ENCODE data around the gene OPRPN. TPM values are rescaled to one million over a fixed set of nuclear protein-coding genes. Genes with fewer than 3 reads are reported as not detected.

The OPRPN gene, protein sequence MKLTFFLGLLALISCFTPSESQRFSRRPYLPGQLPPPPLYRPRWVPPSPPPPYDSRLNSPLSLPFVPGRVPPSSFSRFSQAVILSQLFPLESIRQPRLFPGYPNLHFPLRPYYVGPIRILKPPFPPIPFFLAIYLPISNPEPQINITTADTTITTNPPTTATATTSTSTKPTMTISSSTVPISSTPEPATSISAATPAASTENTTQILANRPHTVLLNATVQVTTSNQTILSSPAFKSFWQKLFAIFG
- not detected for total RNA-seq
- not detected for total RNA-seq (2013)

DNA sequence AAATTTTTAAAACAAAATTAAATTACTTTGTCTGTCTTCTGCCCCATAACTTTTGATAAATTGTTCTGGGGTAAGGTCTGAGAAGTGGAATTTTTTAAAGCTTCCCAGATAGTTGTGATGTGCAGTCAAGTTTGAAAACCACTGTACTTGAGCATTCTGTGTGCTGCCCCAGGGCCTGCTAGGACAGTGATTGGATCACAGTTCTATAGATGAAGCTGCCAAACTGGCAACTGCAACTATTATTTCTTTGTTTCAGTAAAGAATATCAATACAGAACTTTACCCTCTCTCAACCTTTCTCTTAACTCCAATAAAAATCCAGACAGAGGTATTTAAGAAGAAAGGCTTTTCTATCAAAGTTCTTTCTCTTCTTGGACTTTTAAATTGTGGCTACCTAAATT is at the start of gene OPRPN:
Gene OPRPN (plus strand): TSS at position 361 of the 400 bp plus-strand sequence. CDS start 1,346 bp downstream, outside the sequence.
- Histone ChIP-seq H3K9me3 (ENCODE audit: control insufficient read depth, insufficient read depth, low read length) (no peaks in the 10 kb centered on the region), H3K27me3 (ENCODE audit: control insufficient read depth, insufficient read depth, low read length) (no peaks in the 10 kb centered on the region), H3K4me3 (ENCODE audit: low read length) (no peak within 1 kb of the TSS), H3K27ac (ENCODE audit: low read length) (no peak within 1 kb of the TSS), H3K36me3 (ENCODE audit: control insufficient read depth, insufficient read depth, low read length) (no peaks in the 10 kb centered on the region), H3K4me1 (ENCODE audit: control insufficient read depth, insufficient read depth, low read length) (no peaks in the 10 kb centered on the region)
- TF ChIP-seq, protein P1, sequence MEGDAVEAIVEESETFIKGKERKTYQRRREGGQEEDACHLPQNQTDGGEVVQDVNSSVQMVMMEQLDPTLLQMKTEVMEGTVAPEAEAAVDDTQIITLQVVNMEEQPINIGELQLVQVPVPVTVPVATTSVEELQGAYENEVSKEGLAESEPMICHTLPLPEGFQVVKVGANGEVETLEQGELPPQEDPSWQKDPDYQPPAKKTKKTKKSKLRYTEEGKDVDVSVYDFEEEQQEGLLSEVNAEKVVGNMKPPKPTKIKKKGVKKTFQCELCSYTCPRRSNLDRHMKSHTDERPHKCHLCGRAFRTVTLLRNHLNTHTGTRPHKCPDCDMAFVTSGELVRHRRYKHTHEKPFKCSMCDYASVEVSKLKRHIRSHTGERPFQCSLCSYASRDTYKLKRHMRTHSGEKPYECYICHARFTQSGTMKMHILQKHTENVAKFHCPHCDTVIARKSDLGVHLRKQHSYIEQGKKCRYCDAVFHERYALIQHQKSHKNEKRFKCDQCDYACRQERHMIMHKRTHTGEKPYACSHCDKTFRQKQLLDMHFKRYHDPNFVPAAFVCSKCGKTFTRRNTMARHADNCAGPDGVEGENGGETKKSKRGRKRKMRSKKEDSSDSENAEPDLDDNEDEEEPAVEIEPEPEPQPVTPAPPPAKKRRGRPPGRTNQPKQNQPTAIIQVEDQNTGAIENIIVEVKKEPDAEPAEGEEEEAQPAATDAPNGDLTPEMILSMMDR (IDR thresholded peaks at IDR 0.05) = no peak
- no peaks in the 10 kb centered on the region for H3K9me3 Mint-ChIP-seq
- intact Hi-C loops (cut with micrococcal nuclease) = no loop called here
- no peak within 1 kb of the TSS for H3K4me3 Mint-ChIP-seq
- no peak for ATAC-seq
- no peaks in the 10 kb centered on the region for H3K27me3 Mint-ChIP-seq (ENCODE audit: low read depth in 2 of 2)
- DNase-seq = no peak
- H3K4me1 Mint-ChIP-seq = no peaks in the 10 kb centered on the region
- H3K27ac Mint-ChIP-seq = no peak within 1 kb of the TSS
- H3K36me3 Mint-ChIP-seq = no peaks in the 10 kb centered on the region

DNA sequence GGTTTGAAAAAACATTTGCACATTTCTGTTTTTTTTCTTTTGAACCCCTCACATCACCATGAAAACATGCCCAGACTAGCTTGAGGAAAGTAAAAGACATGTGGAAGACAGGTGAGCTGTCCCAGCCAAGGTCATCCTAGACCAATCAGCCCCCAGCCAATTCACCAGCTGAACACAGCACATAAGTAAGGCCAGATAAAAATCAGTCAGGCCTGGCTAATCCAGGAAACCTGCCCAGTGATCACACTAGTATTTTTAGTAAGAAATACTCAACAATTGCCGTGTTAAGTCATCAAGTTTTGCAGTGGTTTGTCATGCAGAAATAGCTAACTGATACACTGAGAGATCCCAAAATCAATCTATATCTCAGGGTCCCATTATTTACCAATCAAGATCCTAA is 41.6 kb upstream of the OPRPN start:
- H3K27me3 Mint-ChIP-seq (ENCODE audit: low read depth in 2 of 2) = no peaks in the 10 kb centered on the region
- TF ChIP-seq, protein P1 (IDR thresholded peaks at IDR 0.05) = no peak
- no peak overlapping the region for H3K27ac Mint-ChIP-seq
- ATAC-seq = no peak
- no peak overlapping the region for H3K27ac ChIP-seq (ENCODE audit: low read length)
- H3K4me3 Mint-ChIP-seq = no peak overlapping the region
- 69% methylated on average over 1 of the region's 1 CpG for WGBS (ENCODE audit: insufficient coverage)
- no peaks in the 10 kb centered on the region for H3K4me1 Mint-ChIP-seq
- no peaks in the 10 kb centered on the region for H3K36me3 ChIP-seq (ENCODE audit: control insufficient read depth, insufficient read depth, low read length)
- no peaks in the 10 kb centered on the region for H3K4me1 ChIP-seq (ENCODE audit: control insufficient read depth, insufficient read depth, low read length)
- no peaks in the 10 kb centered on the region for H3K27me3 ChIP-seq (ENCODE audit: control insufficient read depth, insufficient read depth, low read length)
- DNase-seq = no peak
- no peak overlapping the region for H3K4me3 ChIP-seq (ENCODE audit: low read length)
- H3K9me3 Mint-ChIP-seq = peaks cover 0 to 3% of the 10 kb centered on the region in 2 donors
- intact Hi-C loops (cut with micrococcal nuclease) = no loop called here
- H3K36me3 Mint-ChIP-seq = no peaks in the 10 kb centered on the region
- H3K9me3 ChIP-seq (ENCODE audit: control insufficient read depth, insufficient read depth, low read length) = no peaks in the 10 kb centered on the region

DNA sequence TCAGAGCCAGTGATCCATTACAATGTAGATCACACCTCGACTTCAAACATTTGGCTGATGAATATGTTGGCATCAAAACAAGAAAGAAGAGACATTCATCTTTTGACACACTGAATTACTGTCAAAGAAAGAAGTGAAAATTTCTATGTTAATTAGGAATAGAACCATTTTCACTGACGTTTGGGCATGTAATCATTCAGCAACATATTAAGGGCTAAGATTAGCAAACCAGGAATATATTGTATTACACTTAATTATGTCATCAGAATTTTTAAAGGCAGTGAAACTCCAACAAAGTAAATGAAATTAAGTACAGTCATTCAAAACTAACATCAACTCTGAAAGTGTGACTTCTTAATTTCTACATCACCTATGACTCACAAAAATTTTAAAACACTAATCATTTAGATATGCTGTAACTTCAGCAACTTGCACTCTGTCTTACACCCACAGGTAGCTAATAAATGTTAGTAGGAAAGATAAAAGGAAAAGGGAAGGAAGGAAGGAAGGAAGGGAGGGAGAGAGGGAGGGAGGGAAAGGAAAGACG is 38.6 kb upstream of the OPRPN start:
- TF ChIP-seq, protein P1 (IDR thresholded peaks at IDR 0.05) = no peak
- ATAC-seq (no peak), DNase-seq (no peak)
- Mint-ChIP-seq H3K4me3 (no peak overlapping the region), H3K36me3 (no peaks in the 10 kb centered on the region), H3K4me1 (no peaks in the 10 kb centered on the region), H3K27me3 (ENCODE audit: low read depth in 2 of 2) (no peaks in the 10 kb centered on the region), H3K9me3 (peaks cover 1 to 5% of the 10 kb centered on the region in 2 donors), H3K27ac (no peak overlapping the region)
- intact Hi-C loops (cut with micrococcal nuclease) = no loop called here
- Histone ChIP-seq H3K27ac (ENCODE audit: low read length) (no peak overlapping the region), H3K4me3 (ENCODE audit: low read length) (no peak overlapping the region), H3K36me3 (ENCODE audit: control insufficient read depth, insufficient read depth, low read length) (no peaks in the 10 kb centered on the region), H3K27me3 (ENCODE audit: control insufficient read depth, insufficient read depth, low read length) (no peaks in the 10 kb centered on the region), H3K4me1 (ENCODE audit: control insufficient read depth, insufficient read depth, low read length) (no peaks in the 10 kb centered on the region), H3K9me3 (ENCODE audit: control insufficient read depth, insufficient read depth, low read length) (no peaks in the 10 kb centered on the region)
- 83% methylated on average over 1 of the region's 3 CpGs for WGBS (ENCODE audit: insufficient coverage)

DNA sequence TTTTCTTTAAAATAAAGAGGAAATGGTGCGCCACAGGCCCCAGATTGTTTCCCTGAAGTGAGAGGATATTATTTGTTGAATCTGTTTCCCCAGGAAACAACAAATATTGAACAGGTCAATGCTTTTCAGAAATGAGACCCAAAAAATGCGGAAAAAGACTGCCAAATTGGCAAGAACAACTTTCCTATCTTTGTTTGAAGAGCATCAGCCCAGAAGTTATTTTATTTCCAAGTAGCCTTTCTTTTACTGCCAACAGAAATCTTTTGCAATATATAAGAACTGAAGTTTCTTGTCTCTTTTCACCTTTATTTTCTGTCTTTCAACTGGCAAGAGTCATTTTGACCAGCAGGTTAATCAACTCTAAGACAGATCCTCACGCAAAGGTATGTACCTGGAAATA is 37.3 kb upstream of the OPRPN start, which contains the start of gene SMR3A:
Gene SMR3A (plus strand): TSS at position 301 of the 400 bp plus-strand sequence. CDS start 1,356 bp downstream, outside the sequence.
- WGBS (ENCODE audit: insufficient coverage) = 85% methylated on average over 3 of the region's 3 CpGs
- Mint-ChIP-seq H3K9me3 (peaks cover 3 to 4% of the 10 kb centered on the region in 2 donors), H3K4me3 (no peak within 1 kb of the TSS), H3K4me1 (no peaks in the 10 kb centered on the region), H3K36me3 (no peaks in the 10 kb centered on the region), H3K27me3 (ENCODE audit: low read depth in 2 of 2) (no peaks in the 10 kb centered on the region), H3K27ac (no peak within 1 kb of the TSS)
- no peak for ATAC-seq
- Histone ChIP-seq H3K4me3 (ENCODE audit: low read length) (no peak within 1 kb of the TSS), H3K27me3 (ENCODE audit: control insufficient read depth, insufficient read depth, low read length) (no peaks in the 10 kb centered on the region), H3K4me1 (ENCODE audit: control insufficient read depth, insufficient read depth, low read length) (no peaks in the 10 kb centered on the region), H3K27ac (ENCODE audit: low read length) (no peak within 1 kb of the TSS), H3K36me3 (ENCODE audit: control insufficient read depth, insufficient read depth, low read length) (no peaks in the 10 kb centered on the region), H3K9me3 (ENCODE audit: control insufficient read depth, insufficient read depth, low read length) (no peaks in the 10 kb centered on the region)
- TF ChIP-seq, protein P1 (IDR thresholded peaks at IDR 0.05) = no peak
- intact Hi-C loops (cut with micrococcal nuclease) = no loop called here
- no peak for DNase-seq

Measured in natural killer cell (primary cell).